PFSK-1 (cell line): Measurements from ENCODE around the gene S1PR4.

Source experiments
- POLR2AphosphoS5 ChIP-seq: IDR thresholded peaks from 2 replicates; pipeline ENCODE4 v1.6.1; 2012; ENCODE audit warnings: low read depth, mild to moderate bottlenecking, control low read depth, low read length, moderate library complexity
- SIN3A ChIP-seq: IDR thresholded peaks from 2 replicates; pipeline ENCODE4 v1.6.1; 2012; ENCODE audit warnings: mild to moderate bottlenecking, low read length, moderate library complexity, borderline replicate concordance; ENCODE audit not compliant: insufficient read depth
- TAF1 ChIP-seq: IDR thresholded peaks from 2 replicates; pipeline ENCODE4 v1.6.1; 2012; ENCODE audit warnings: low read length, control low read depth, borderline replicate concordance; ENCODE audit not compliant: insufficient read depth
- TF ChIP-seq, protein P1 (sequence below), 2 experiments: IDR thresholded peaks; 2 replicates each; pipeline versions ENCODE4 v1.6.1 to v1.8.0; 2011 to 2012; ENCODE audit warnings: low read depth in 2 of 2, low read length in 2 of 2, control low read depth in 1 of 2, inconsistent platforms in 1 of 2, mild to moderate bottlenecking in 1 of 2, moderate library complexity in 1 of 2; ENCODE audit not compliant: insufficient read depth in 1 of 2

DNA sequence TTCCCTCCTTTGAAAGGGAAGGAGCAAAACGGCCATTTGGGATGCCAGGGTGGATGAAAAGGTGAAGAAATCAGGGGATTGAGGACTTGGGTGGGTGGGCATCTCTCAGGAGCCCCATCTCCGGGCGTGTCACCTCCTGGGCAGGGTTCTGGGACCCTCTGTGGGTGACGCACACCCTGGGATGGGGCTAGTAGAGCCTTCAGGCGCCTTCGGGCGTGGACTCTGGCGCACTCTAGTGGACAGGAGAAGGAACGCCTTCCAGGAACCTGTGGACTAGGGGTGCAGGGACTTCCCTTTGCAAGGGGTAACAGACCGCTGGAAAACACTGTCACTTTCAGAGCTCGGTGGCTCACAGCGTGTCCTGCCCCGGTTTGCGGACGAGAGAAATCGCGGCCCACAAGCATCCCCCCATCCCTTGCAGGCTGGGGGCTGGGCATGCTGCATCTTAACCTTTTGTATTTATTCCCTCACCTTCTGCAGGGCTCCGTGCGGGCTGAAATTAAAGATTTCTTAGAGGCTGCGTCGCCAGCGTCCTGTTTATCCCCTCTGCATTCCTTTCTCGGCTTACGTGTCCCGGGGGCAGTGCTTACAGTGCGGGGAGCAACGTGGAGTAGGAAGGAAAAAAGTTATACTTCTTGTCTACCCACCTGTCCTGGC is 15.2 kb upstream of the S1PR4 start:
- TF ChIP-seq POLR2AphosphoS5 (no peak), TAF1 (no peak), SIN3A (no peak)
- TF ChIP-seq, protein P1, sequence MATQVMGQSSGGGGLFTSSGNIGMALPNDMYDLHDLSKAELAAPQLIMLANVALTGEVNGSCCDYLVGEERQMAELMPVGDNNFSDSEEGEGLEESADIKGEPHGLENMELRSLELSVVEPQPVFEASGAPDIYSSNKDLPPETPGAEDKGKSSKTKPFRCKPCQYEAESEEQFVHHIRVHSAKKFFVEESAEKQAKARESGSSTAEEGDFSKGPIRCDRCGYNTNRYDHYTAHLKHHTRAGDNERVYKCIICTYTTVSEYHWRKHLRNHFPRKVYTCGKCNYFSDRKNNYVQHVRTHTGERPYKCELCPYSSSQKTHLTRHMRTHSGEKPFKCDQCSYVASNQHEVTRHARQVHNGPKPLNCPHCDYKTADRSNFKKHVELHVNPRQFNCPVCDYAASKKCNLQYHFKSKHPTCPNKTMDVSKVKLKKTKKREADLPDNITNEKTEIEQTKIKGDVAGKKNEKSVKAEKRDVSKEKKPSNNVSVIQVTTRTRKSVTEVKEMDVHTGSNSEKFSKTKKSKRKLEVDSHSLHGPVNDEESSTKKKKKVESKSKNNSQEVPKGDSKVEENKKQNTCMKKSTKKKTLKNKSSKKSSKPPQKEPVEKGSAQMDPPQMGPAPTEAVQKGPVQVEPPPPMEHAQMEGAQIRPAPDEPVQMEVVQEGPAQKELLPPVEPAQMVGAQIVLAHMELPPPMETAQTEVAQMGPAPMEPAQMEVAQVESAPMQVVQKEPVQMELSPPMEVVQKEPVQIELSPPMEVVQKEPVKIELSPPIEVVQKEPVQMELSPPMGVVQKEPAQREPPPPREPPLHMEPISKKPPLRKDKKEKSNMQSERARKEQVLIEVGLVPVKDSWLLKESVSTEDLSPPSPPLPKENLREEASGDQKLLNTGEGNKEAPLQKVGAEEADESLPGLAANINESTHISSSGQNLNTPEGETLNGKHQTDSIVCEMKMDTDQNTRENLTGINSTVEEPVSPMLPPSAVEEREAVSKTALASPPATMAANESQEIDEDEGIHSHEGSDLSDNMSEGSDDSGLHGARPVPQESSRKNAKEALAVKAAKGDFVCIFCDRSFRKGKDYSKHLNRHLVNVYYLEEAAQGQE (IDR thresholded peaks at IDR 0.05; ENCODE audit: insufficient read depth in 1 of 2, low read depth in 2 of 2, low read length in 2 of 2), result no peak
